ENCODE measurements around the gene KCNK7. TPM values are rescaled to one million over a fixed set of nuclear protein-coding genes. Genes with fewer than 3 reads are reported as not detected.

The KCNK7 gene
- total RNA-seq, 1 donor from 2014 or later = 0.69 TPM

GRCh38 chr11:65599216-65599954 is 3.8 kb upstream of the KCNK7 start:
- peaks cover 2% of the 10 kb centered on the region for H3K9me3 Mint-ChIP-seq (ENCODE audit: unreplicated experiment)
- no peak for TF ChIP-seq CTCF (IDR thresholded peaks at IDR 0.05; ENCODE audit: partially characterized antibody, unreplicated experiment)
- H3K27ac Mint-ChIP-seq (ENCODE audit: unreplicated experiment) = no peak overlapping the region
- peaks cover 14% of the 10 kb centered on the region for H3K4me1 Mint-ChIP-seq (ENCODE audit: low read depth, unreplicated experiment)
- no peak for DNase-seq
- H3K4me3 Mint-ChIP-seq (ENCODE audit: unreplicated experiment) = no peak overlapping the region
- H3K27me3 Mint-ChIP-seq (ENCODE audit: unreplicated experiment) = peaks cover 4% of the 10 kb centered on the region
- H3K36me3 Mint-ChIP-seq (ENCODE audit: unreplicated experiment) = no peaks in the 10 kb centered on the region

GRCh38 chr11:65598258-65598699 is 2.7 kb upstream of the KCNK7 start:
- H3K27me3 Mint-ChIP-seq (ENCODE audit: unreplicated experiment) = peaks cover 4% of the 10 kb centered on the region
- no peak overlapping the region for H3K27ac Mint-ChIP-seq (ENCODE audit: unreplicated experiment)
- H3K4me1 Mint-ChIP-seq (ENCODE audit: low read depth, unreplicated experiment) = peaks cover 3% of the 10 kb centered on the region
- peaks cover 2% of the 10 kb centered on the region for H3K9me3 Mint-ChIP-seq (ENCODE audit: unreplicated experiment)
- H3K36me3 Mint-ChIP-seq (ENCODE audit: unreplicated experiment) = no peaks in the 10 kb centered on the region
- no peak for TF ChIP-seq CTCF (IDR thresholded peaks at IDR 0.05; ENCODE audit: partially characterized antibody, unreplicated experiment)
- no peak for DNase-seq
- H3K4me3 Mint-ChIP-seq (ENCODE audit: unreplicated experiment) = no peak overlapping the region

GRCh38 chr11:65596520-65596919 is 920 bp upstream of the KCNK7 start:
- no peak for TF ChIP-seq CTCF (IDR thresholded peaks at IDR 0.05; ENCODE audit: partially characterized antibody, unreplicated experiment)
- Mint-ChIP-seq H3K4me3 (ENCODE audit: unreplicated experiment) (no peak overlapping the region), H3K36me3 (ENCODE audit: unreplicated experiment) (no peaks in the 10 kb centered on the region), H3K9me3 (ENCODE audit: unreplicated experiment) (peaks cover 2% of the 10 kb centered on the region), H3K4me1 (ENCODE audit: low read depth, unreplicated experiment) (peaks cover 2% of the 10 kb centered on the region), H3K27me3 (ENCODE audit: unreplicated experiment) (peaks cover 6% of the 10 kb centered on the region), H3K27ac (ENCODE audit: unreplicated experiment) (no peak overlapping the region)
- DNase-seq = no peak

GRCh38 chr11:65595131-65595530 is 469 bp downstream of the KCNK7 start:
- H3K27me3 Mint-ChIP-seq (ENCODE audit: unreplicated experiment) = peaks cover 7% of the 10 kb centered on the region
- H3K4me3 Mint-ChIP-seq (ENCODE audit: unreplicated experiment) = peak overlapping the region; percentile 34
- H3K4me1 Mint-ChIP-seq (ENCODE audit: low read depth, unreplicated experiment) = peaks cover 8% of the 10 kb centered on the region
- peaks cover 6% of the 10 kb centered on the region for H3K9me3 Mint-ChIP-seq (ENCODE audit: unreplicated experiment)
- no peaks in the 10 kb centered on the region for H3K36me3 Mint-ChIP-seq (ENCODE audit: unreplicated experiment)
- no peak for DNase-seq
- TF ChIP-seq CTCF (IDR thresholded peaks at IDR 0.05; ENCODE audit: partially characterized antibody, unreplicated experiment) = no peak
- H3K27ac Mint-ChIP-seq (ENCODE audit: unreplicated experiment) = no peak overlapping the region

All from glutamatergic neuron (in vitro differentiated cells).